WTC11 (cell line): ENCODE measurements around the gene GOSR1.

Experiments used
- ELF4 ChIP-seq: sonication (generic); formaldehyde crosslinking; IDR thresholded peaks from 2 replicates; pipeline ENCODE4 v1.8.1; 2022; ENCODE audit warnings: low read depth, mild to moderate bottlenecking, moderate library complexity, missing genetic modification reagents
- FOXK1 ChIP-seq: sonication (generic); formaldehyde crosslinking; IDR thresholded peaks from 2 replicates; pipeline ENCODE4 v1.8.0; 2022; ENCODE audit warnings: mild to moderate bottlenecking, moderate library complexity, missing genetic modification reagents
- JUN ChIP-seq: sonication (generic); formaldehyde crosslinking; IDR thresholded peaks from 2 replicates; pipeline ENCODE4 v1.8.0; 2023; ENCODE audit warnings: mild to moderate bottlenecking, missing genetic modification reagents
- TEAD4 ChIP-seq: sonication (generic); formaldehyde crosslinking; IDR thresholded peaks from 2 replicates; pipeline ENCODE4 v1.8.0; 2022; ENCODE audit warnings: mild to moderate bottlenecking, missing genetic modification reagents
- ZNF219 ChIP-seq: sonication (generic); formaldehyde crosslinking; IDR thresholded peaks from 2 replicates; pipeline ENCODE4 v1.8.0; 2023; ENCODE audit warnings: missing genetic modification reagents, mild to moderate bottlenecking, borderline replicate concordance
- ZNF423 ChIP-seq: fragments of 250-450 bp; sonication (Bioruptor Pico); IDR thresholded peaks from 2 replicates; pipeline ENCODE4 v2.1.2; 2022; ENCODE audit warnings: mild to moderate bottlenecking, moderate library complexity
- TF ChIP-seq, protein P1 (sequence below): fragments of 200-600 bp; IDR thresholded peaks from 2 replicates; pipeline ENCODE4 v1.8.0; 2022; ENCODE audit warnings: antibody characterized with exemption
- TF ChIP-seq, protein P2 (sequence below): sonication (generic); formaldehyde crosslinking; IDR thresholded peaks from 2 replicates; pipeline ENCODE4 v1.8.1; 2022; ENCODE audit warnings: low read depth, missing genetic modification reagents, borderline replicate concordance

DNA sequence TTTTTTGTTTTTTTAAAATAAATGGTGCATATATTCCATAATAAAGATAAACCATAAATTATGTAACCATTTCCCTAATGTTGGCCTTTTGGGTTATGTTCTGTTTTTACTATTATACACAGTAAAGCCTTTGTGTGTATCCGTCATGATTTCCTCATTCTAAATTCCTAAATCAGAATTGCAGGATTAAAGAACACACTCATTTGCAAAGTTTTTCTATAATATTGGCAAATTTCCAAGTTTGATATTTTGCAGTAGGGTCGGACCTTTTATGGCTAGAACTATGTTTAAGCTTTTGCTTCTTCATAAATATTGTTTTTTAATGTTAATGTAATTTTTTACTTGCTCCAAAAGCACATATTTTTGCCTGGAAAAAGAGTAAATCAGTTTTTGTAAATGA is 16.6 kb downstream of the GOSR1 start:
- TF ChIP-seq ELF4 (CRISPR knock-in tag) (no peak), FOXK1 (CRISPR knock-in tag) (no peak), ZNF219 (CRISPR knock-in tag) (no peak), TEAD4 (CRISPR knock-in tag) (no peak), JUN (no peak), ZNF423 (no peak)
- TF ChIP-seq, protein P1, sequence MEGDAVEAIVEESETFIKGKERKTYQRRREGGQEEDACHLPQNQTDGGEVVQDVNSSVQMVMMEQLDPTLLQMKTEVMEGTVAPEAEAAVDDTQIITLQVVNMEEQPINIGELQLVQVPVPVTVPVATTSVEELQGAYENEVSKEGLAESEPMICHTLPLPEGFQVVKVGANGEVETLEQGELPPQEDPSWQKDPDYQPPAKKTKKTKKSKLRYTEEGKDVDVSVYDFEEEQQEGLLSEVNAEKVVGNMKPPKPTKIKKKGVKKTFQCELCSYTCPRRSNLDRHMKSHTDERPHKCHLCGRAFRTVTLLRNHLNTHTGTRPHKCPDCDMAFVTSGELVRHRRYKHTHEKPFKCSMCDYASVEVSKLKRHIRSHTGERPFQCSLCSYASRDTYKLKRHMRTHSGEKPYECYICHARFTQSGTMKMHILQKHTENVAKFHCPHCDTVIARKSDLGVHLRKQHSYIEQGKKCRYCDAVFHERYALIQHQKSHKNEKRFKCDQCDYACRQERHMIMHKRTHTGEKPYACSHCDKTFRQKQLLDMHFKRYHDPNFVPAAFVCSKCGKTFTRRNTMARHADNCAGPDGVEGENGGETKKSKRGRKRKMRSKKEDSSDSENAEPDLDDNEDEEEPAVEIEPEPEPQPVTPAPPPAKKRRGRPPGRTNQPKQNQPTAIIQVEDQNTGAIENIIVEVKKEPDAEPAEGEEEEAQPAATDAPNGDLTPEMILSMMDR, result no peak
- TF ChIP-seq, protein P2, sequence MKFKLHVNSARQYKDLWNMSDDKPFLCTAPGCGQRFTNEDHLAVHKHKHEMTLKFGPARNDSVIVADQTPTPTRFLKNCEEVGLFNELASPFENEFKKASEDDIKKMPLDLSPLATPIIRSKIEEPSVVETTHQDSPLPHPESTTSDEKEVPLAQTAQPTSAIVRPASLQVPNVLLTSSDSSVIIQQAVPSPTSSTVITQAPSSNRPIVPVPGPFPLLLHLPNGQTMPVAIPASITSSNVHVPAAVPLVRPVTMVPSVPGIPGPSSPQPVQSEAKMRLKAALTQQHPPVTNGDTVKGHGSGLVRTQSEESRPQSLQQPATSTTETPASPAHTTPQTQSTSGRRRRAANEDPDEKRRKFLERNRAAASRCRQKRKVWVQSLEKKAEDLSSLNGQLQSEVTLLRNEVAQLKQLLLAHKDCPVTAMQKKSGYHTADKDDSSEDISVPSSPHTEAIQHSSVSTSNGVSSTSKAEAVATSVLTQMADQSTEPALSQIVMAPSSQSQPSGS (CRISPR knock-in tag), result no peak
